Colonic mucosa (tissue), 4 donors: Measurements from ENCODE around the gene MYOM3. TPM values are rescaled to one million over a fixed set of nuclear protein-coding genes. Genes with fewer than 3 reads are reported as not detected.

Experiments
- DNase-seq: peaks from one replicate; pipeline ENCODE4 v3.0.0-alpha.2; 2020
- H3K27ac ChIP-seq: fragments of 200-600 bp; one replicate; pipeline ENCODE4 v1.8.0; 2021
- H3K27me3 ChIP-seq: fragments of 200-600 bp; one replicate; pipeline ENCODE4 v1.8.0; 2021
- H3K36me3 ChIP-seq: fragments of 200-600 bp; one replicate; pipeline ENCODE4 v1.8.0; 2021
- H3K4me1 ChIP-seq: fragments of 200-600 bp; one replicate; pipeline ENCODE4 v1.8.0; 2021; ENCODE audit warnings: mild to moderate bottlenecking
- H3K4me3 ChIP-seq: fragments of 200-600 bp; one replicate; pipeline ENCODE4 v1.8.0; 2021
- H3K9ac ChIP-seq, 2 donors: one replicate each; pipeline ENCODE4 v1.7.0; 2013; ENCODE audit warnings: control low read depth in 2 of 2, low read depth in 2 of 2, low read length in 2 of 2
- H3K9me3 ChIP-seq: fragments of 200-600 bp; one replicate; pipeline ENCODE4 v1.8.0; 2021
- CTCF ChIP-seq: fragments of 200-600 bp; IDR thresholded peaks from one replicate; pipeline ENCODE4 v1.8.0; 2022; ENCODE audit warnings: antibody characterized with exemption, mild to moderate bottlenecking
- intact Hi-C: fragments of 100-400 bp; cut with DNase I; formaldehyde crosslinking; loops from one replicate; pipeline ENCODE4 v1.14.1; 2022
- total RNA-seq, 2 donors: library from RNA; stranded (reverse); fragmentation: NEBNext Ultra II Directional in 1 of 2; extraction: Animal tissue kit (Norgen Biotek cat#: 25700) in 1 of 2; gene quantifications; one replicate each; pipeline ENCODE4 v1.2.1, GENCODE V29; 2021
- donor health status: healthy.
- donor health status: DM: no; HTN: no; CAD: no.
- donor health status: DM: no; HTN: no; CAD: no.

The MYOM3 gene
- total RNA-seq, 2 donors from 2014 or later = 1.8 to 3.3 TPM

GRCh38 chr1:24103408-24103807, 8.5 kb downstream of the MYOM3 start:
- H3K4me3 ChIP-seq = no peak overlapping the region
- no peak for DNase-seq
- peaks cover 7% of the 10 kb centered on the region for H3K4me1 ChIP-seq
- H3K9ac ChIP-seq = no peak overlapping the region
- no peaks in the 10 kb centered on the region for H3K9me3 ChIP-seq
- no peaks in the 10 kb centered on the region for H3K36me3 ChIP-seq
- intact Hi-C loops = no loop called here
- no peaks in the 10 kb centered on the region for H3K27me3 ChIP-seq
- H3K27ac ChIP-seq = no peak overlapping the region
- no peak for TF ChIP-seq CTCF

GRCh38 chr1:24102961-24103360, 9.0 kb downstream of the MYOM3 start:
- intact Hi-C loops = no loop called here
- DNase-seq = no peak
- H3K27ac ChIP-seq = no peak overlapping the region
- no peaks in the 10 kb centered on the region for H3K36me3 ChIP-seq
- peaks cover 3% of the 10 kb centered on the region for H3K4me1 ChIP-seq
- H3K4me3 ChIP-seq = no peak overlapping the region
- H3K9me3 ChIP-seq = no peaks in the 10 kb centered on the region
- no peaks in the 10 kb centered on the region for H3K27me3 ChIP-seq
- no peak for TF ChIP-seq CTCF
- no peak overlapping the region for H3K9ac ChIP-seq

GRCh38 chr1:24101796-24102586, 9.9 kb downstream of the MYOM3 start:
- Histone ChIP-seq H3K4me3 (no peak overlapping the region), H3K36me3 (no peaks in the 10 kb centered on the region), H3K4me1 (no peaks in the 10 kb centered on the region), H3K9me3 (no peaks in the 10 kb centered on the region), H3K27me3 (no peaks in the 10 kb centered on the region), H3K27ac (no peak overlapping the region), H3K9ac (no peak overlapping the region)
- DNase-seq = no peak
- TF ChIP-seq CTCF = no peak
- intact Hi-C loops = no loop called here

GRCh38 chr1:24100945-24101737, 10.8 kb downstream of the MYOM3 start:
- no peak overlapping the region for H3K4me3 ChIP-seq
- no peaks in the 10 kb centered on the region for H3K27me3 ChIP-seq
- H3K9me3 ChIP-seq = no peaks in the 10 kb centered on the region
- no peak overlapping the region for H3K27ac ChIP-seq
- H3K4me1 ChIP-seq = no peaks in the 10 kb centered on the region
- DNase-seq = no peak
- TF ChIP-seq CTCF = no peak
- intact Hi-C loops = no loop called here
- H3K36me3 ChIP-seq = no peaks in the 10 kb centered on the region
- H3K9ac ChIP-seq = no peak overlapping the region

- Histone ChIP-seq H3K4me1 (no peaks in the 10 kb centered on the region), H3K9me3 (no peaks in the 10 kb centered on the region), H3K27me3 (no peaks in the 10 kb centered on the region), H3K36me3 (no peaks in the 10 kb centered on the region), H3K4me3 (no peak overlapping the region), H3K9ac (no peak overlapping the region), H3K27ac (no peak overlapping the region)
- intact Hi-C loops = no loop called here
- DNase-seq = no peak
- no peak for TF ChIP-seq CTCF
These were observed 12.8 kb downstream of the MYOM3 start for GRCh38 chr1:24098943-24099638.
